H1 (cell line): ENCODE measurements around the gene RTKN2. TPM values are rescaled to one million over a fixed set of nuclear protein-coding genes. Genes with fewer than 3 reads are reported as not detected.

Experiments
- FOSL1 ChIP-seq: IDR thresholded peaks from 2 replicates; pipeline ENCODE4 v1.6.1; 2011; ENCODE audit warnings: mild to moderate bottlenecking, low read depth, low read length, moderate library complexity; ENCODE audit not compliant: insufficient read depth
- POU5F1 ChIP-seq: IDR thresholded peaks from 2 replicates; pipeline ENCODE4 v1.6.1; 2011; ENCODE audit warnings: low read depth, mild to moderate bottlenecking, low read length, moderate library complexity
- SIRT6 ChIP-seq: IDR thresholded peaks from one replicate; pipeline ENCODE4 v1.7.1; 2012; ENCODE audit warnings: low read length, inconsistent platforms
- TAF1 ChIP-seq: IDR thresholded peaks from 2 replicates; pipeline ENCODE4 v1.6.1; 2011; ENCODE audit warnings: mild to moderate bottlenecking, low read depth, low read length
- polyA plus RNA-seq, 7 experiments: library from polyadenylated mRNA; depleted of rRNA in 3 of 7; stranded (reverse) in 5 of 7; unstranded in 2 of 7; fragments of >200 nt in 5 of 7; fragments of 200-250 nt in 2 of 7; gene quantifications; 1 replicate in 5 of 7; 2 replicates in 1 of 7; 4 replicates in 1 of 7; pipeline versions ENCODE4 v1.2.1 to v1.2.3, GENCODE V29; 2011 to 2013; ENCODE audit warnings: missing spikeins in 2 of 7, mixed read lengths in 2 of 7
- total RNA-seq: library from RNA; stranded (reverse); fragmentation: NEBNext Ultra II Directional; extraction: Animal tissue kit (Norgen Biotek cat#: 25700); gene quantifications from 2 replicates; pipeline ENCODE4 v1.2.1, GENCODE V29; 2021

RTKN2 gene
- total and polyA plus RNA-seq, 2 of the 8 experiments (the other 6 are each of a cell fraction or from before 2014, with no cell fraction given) = 5.1 to 24.6 TPM

DNA sequence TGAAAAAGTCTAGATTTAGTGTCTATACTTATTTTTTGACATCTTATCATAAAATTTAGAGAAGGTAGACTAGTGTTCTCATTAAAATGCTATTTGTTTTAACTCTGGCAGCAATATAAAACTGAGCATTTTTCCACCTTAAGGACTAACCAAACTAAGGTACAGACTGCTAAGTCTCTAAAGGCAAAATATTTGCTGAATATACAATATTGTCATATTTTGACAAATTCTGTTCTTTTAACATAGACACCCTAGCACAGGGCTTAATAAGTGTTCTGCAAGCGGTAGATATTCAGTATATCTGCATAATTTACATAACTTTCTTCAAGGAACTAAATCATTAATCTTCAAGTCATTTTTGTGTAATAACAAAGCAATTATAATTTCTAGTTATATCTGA, 8.6 kb downstream of the RTKN2 start (continued):
- no peak for TF ChIP-seq FOSL1
- TF ChIP-seq TAF1 = no peak
- TF ChIP-seq SIRT6 = no peak
- no peak for TF ChIP-seq POU5F1
